Neural crest cell (in vitro differentiated cells): Measurements from ENCODE around the gene CYFIP2. TPM values are rescaled to one million over a fixed set of nuclear protein-coding genes. Genes with fewer than 3 reads are reported as not detected.
"Not testable (repeated sequence)": the region's sequence is repeated elsewhere in the genome, so short reads cannot be mapped to it uniquely, and the experiment has no call there.

Source experiments
- DNase-seq: peaks from one replicate; pipeline ENCODE4 v3.0.0; 2021; ENCODE audit warnings: low read depth, mixed read lengths, low spot score
- H3K27ac Mint-ChIP-seq: one replicate; pipeline ENCODE4 v1.8.0; 2021; ENCODE audit warnings: mild to moderate bottlenecking, mixed read lengths; ENCODE audit not compliant: unreplicated experiment
- H3K27me3 Mint-ChIP-seq: 2 replicates; pipeline ENCODE4 v1.8.0; 2021; ENCODE audit warnings: low read depth, mild to moderate bottlenecking, mixed read lengths
- H3K36me3 Mint-ChIP-seq: 2 replicates; pipeline ENCODE4 v1.8.0; 2021; ENCODE audit warnings: low read depth, mild to moderate bottlenecking, mixed read lengths
- H3K4me1 Mint-ChIP-seq: 2 replicates; pipeline ENCODE4 v1.8.0; 2021; ENCODE audit warnings: mixed read lengths
- H3K4me3 Mint-ChIP-seq: one replicate; pipeline ENCODE4 v1.8.0; 2021; ENCODE audit warnings: mild to moderate bottlenecking, mixed read lengths
- H3K9me3 Mint-ChIP-seq: 2 replicates; pipeline ENCODE4 v1.8.0; 2021; ENCODE audit warnings: mixed read lengths
- CTCF ChIP-seq: fragments of 200-600 bp; sonication (generic); conservative IDR thresholded peaks from 2 replicates; pipeline ENCODE4 v1.5.0; 2021; ENCODE audit warnings: antibody characterized with exemption, mild to moderate bottlenecking
- total RNA-seq: library from RNA; stranded (reverse); gene quantifications from 2 replicates; pipeline ENCODE4 v1.2.1, GENCODE V29; 2021

The CYFIP2 gene
- total RNA-seq, 1 donor from 2014 or later, result 76.6 TPM

- H3K27me3 Mint-ChIP-seq, result no peaks in the 10 kb centered on the region
- H3K36me3 Mint-ChIP-seq, result peaks cover 4% of the 10 kb centered on the region
- H3K4me3 Mint-ChIP-seq, result no peak overlapping the region
- no peak overlapping the region for H3K27ac Mint-ChIP-seq
- no peaks in the 10 kb centered on the region for H3K4me1 Mint-ChIP-seq
- TF ChIP-seq CTCF, result no peak
- DNase-seq, result no peak
- H3K9me3 Mint-ChIP-seq, result peaks cover 10% of the 10 kb centered on the region
These were observed 135.0 kb downstream of the CYFIP2 start for GRCh38 chr5:157400741-157401495.

GRCh38 chr5:157415838-157416237 lies 149.9 kb downstream of the CYFIP2 start:
- H3K36me3 Mint-ChIP-seq, result peaks cover 4% of the 10 kb centered on the region
- DNase-seq, result no peak
- no peak for TF ChIP-seq CTCF
- H3K4me3 Mint-ChIP-seq, result no peak overlapping the region
- no peak overlapping the region for H3K27ac Mint-ChIP-seq
- peaks cover 13% of the 10 kb centered on the region for H3K27me3 Mint-ChIP-seq
- H3K9me3 Mint-ChIP-seq, result peaks cover 19% of the 10 kb centered on the region
- H3K4me1 Mint-ChIP-seq, result no peaks in the 10 kb centered on the region

- not testable (repeated sequence) for DNase-seq, H3K4me3 Mint-ChIP-seq, H3K4me1 Mint-ChIP-seq, H3K36me3 Mint-ChIP-seq, H3K27ac Mint-ChIP-seq, H3K27me3 Mint-ChIP-seq
- H3K9me3 Mint-ChIP-seq, result peaks cover 14% of the 10 kb centered on the region
These were observed 153.6 kb downstream of the CYFIP2 start for GRCh38 chr5:157419521-157419920.

DNA sequence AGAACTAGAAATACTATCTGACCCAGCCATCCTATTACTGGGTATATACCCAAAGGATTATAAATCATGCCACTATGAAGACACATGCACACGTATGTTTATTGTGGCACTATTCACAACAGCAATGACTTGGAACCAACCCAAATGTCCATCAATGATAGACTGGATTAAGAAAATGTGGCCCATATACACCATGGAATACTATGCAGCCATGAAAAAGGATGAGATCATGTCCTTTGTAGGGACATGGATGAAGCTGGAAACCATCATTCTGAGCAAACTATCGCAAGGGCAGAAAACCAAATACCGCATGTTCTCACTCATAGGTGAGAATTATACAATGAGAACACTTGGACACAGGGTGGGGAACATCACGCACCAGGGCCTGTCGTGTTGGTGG lies 164.0 kb downstream of the CYFIP2 start:
- DNase-seq, H3K36me3 Mint-ChIP-seq, H3K4me1 Mint-ChIP-seq, H3K9me3 Mint-ChIP-seq, H3K27ac Mint-ChIP-seq, H3K4me3 Mint-ChIP-seq, H3K27me3 Mint-ChIP-seq: not testable (repeated sequence)

- Mint-ChIP-seq H3K4me1 (no peaks in the 10 kb centered on the region), H3K4me3 (no peak overlapping the region), H3K9me3 (peaks cover 13% of the 10 kb centered on the region), H3K27me3 (peaks cover 3% of the 10 kb centered on the region), H3K27ac (no peak overlapping the region), H3K36me3 (peaks cover 2% of the 10 kb centered on the region)
- no peak for DNase-seq
- TF ChIP-seq CTCF, result peak; percentile 65
These were observed 165.7 kb downstream of the CYFIP2 start for GRCh38 chr5:157431544-157432200.

GRCh38 chr5:157434096-157434495 lies 168.2 kb downstream of the CYFIP2 start:
- Mint-ChIP-seq H3K27me3 (no peaks in the 10 kb centered on the region), H3K4me1 (no peaks in the 10 kb centered on the region), H3K9me3 (peaks cover 13% of the 10 kb centered on the region), H3K36me3 (peaks cover 2% of the 10 kb centered on the region), H3K4me3 (no peak overlapping the region), H3K27ac (no peak overlapping the region)
- TF ChIP-seq CTCF, result no peak
- DNase-seq, result no peak
